ELR (cell line): ENCODE data around the gene PPP1R11.
"Not testable (repeated sequence)": the region's sequence is repeated elsewhere in the genome, so short reads cannot be mapped to it uniquely, and the experiment has no call there.

Experiments used
- DNase-seq: peaks from one replicate; pipeline ENCODE4 v3.0.0-alpha.2; 2015; ENCODE audit warnings: low read depth

Gene PPP1R11

DNA sequence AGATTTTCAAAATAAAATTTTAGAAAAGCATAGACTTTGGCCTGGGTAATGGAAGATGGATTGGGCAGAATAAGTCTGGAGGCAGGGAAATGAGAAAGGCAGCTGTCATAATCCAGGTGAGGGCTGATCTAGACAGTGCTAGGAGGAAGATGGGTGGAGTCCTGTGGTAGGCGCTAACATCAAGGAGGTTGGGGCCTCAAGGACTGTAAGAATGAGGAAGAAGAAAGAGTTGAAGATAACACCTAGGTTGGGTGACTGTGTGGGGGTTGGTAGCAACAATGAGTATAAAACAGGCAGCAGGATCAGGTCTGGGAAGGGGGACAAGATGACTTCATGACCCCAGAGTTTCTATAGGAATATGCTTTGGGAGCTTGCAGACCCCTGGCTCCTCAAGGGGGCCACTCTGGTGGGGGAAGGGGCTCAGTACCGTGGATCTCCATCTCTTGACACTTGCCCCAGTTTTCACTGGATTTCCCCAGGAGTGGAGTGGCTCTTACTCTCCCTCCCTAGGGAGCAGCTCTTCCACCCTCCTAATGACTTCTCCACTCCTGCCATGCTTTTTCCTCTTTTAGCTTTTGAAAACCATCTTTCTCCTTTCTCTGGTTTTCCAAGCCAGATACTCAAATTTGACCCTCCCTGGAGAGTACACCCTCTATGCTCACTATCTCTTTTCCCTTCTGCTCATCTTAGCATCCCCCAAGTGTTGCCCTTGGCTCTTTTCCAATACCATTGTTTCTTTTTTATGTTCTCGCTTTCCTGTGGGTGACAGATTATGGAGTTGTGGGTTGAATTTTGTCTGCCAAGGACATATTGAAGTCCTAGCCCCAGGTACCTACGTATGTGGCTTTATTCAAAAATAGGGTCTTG, 31.1 kb downstream of the PPP1R11 start:
- DNase-seq = no peak

DNA sequence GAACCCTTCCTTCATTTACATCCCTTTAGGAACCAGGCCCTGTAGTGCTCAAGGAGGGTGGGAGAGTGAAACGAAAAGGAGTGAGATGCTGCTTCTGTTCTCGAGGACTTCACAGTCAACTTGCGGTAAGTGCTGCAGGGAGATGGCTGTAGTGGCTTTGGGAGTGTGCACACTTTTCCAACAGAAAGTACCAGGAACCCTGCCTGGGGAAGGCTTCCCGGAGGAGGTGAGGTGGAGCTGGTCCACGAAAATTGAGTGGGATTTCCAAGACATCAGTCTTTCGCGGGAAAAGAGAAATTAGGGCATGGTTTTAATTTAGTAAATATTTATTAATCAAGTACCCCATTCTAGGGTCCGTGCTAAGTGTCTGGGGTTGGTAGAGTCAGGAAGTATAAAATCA, 33.2 kb downstream of the PPP1R11 start:
- no peak for DNase-seq

DNA sequence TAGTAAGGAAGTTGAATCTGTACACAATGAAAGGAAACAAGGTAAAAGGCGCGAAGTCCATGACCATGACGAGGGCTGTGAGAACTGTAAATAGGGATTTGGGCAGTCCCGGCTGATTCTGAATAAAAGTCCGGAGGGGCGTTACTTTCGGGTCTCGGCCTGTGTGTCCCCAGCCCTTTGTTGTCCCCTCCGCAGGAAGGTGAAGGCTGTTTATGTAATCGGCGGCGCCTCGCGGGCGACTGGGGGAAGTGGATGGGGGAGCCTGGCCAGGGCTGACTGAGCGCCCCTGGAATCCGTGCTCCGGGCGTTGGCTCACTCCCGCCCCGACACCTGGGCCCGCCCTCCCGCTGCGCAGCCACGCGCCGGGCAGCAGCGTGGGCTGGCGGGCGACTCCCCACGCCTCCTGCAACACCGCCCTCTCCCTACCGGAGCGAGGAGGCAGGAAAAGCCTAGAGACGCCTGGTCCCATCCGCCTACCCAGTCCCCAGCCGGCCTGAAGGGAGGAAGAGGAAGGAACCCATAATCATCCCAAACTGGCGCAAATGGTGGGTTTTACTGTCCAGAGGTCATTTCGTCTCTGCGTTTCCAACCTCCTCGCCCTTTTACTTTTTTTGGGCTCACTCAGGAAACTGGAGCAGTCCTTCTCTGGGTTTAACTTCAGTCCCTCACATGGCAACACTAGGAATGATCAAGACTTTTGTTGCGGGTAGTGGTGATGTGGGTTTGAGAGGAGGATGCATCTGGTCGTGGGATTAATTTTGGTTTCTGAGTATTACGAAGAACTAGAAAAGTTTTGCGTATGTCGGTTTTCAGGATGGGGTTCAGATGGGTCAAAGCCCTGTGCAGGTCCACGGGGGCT, 33.8 kb downstream of the PPP1R11 start:
- peak; percentile 42 for DNase-seq

DNA sequence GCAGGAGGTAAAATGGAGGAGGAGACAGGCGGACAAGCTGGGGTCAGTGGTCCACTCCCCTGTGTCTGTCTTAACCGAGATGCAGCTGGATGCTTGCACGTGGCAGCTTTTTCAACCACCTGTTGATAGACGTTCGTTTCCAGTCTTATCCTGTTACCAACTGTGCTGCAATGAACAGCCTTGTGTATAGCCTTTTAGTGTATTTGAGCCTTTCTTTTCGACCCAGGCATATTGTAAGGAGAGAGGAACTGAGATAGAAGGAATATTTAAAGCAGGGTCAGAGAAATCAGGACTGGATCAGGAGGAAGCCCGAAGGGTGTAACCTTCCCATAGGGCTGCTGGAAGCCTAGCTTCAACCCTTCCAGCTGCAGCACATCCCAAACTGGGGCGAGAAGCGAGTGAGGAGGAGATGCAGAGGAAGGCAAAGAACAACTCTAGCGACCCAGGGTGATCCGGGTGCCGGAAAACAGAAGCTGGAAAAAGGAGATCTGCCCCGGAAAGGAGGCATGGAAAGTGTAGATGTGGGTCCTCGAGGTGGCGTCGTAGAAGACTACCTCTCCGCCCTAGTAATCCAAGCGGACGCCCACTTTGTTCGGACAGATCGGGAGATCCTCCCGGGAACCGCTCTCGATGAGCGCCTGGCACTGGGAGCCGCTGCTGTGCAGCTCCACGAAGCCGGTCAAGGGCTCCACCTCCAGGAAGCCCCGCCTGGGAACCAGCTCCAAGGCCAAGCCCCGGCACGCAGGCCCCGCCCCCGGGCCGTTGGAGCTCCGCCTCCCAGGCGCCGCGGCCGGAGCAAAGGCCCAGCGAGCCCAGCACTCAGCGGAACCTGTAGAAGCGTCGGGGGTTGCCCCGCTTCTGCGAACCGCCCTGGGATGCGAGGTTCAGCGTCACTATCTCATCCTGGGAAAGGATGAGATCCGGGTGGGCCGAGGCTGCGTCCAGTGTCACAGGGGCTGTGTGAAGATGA, 34.7 kb downstream of the PPP1R11 start:
- peak; percentile 91 for DNase-seq

DNA sequence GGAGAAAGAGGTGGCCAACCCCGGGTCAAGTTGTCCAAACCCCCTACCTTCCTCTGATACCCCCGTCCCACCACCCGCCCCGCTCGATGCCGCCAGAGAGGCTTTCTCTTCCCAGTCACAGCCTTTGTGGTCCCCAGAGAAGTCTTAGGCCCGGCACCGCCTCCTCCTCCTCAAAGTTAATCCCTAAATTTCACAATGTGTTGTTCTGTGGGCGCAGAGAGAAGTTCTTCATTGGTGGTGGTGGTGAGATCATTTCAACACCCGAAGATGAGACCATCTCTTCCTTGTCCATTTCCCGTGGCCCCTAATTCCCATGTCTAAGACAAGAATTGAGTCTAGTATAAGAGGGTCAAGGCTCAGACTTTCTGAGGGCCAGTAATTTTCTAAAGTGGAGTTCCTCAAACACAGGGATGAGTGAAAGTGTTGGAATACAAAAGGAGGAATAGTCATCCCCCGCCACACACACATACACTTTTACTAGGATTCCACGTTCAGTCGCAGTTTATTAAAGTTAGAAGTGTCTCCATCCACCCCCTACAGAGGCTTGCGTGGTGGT, 35.5 kb downstream of the PPP1R11 start:
- DNase-seq = no peak

DNA sequence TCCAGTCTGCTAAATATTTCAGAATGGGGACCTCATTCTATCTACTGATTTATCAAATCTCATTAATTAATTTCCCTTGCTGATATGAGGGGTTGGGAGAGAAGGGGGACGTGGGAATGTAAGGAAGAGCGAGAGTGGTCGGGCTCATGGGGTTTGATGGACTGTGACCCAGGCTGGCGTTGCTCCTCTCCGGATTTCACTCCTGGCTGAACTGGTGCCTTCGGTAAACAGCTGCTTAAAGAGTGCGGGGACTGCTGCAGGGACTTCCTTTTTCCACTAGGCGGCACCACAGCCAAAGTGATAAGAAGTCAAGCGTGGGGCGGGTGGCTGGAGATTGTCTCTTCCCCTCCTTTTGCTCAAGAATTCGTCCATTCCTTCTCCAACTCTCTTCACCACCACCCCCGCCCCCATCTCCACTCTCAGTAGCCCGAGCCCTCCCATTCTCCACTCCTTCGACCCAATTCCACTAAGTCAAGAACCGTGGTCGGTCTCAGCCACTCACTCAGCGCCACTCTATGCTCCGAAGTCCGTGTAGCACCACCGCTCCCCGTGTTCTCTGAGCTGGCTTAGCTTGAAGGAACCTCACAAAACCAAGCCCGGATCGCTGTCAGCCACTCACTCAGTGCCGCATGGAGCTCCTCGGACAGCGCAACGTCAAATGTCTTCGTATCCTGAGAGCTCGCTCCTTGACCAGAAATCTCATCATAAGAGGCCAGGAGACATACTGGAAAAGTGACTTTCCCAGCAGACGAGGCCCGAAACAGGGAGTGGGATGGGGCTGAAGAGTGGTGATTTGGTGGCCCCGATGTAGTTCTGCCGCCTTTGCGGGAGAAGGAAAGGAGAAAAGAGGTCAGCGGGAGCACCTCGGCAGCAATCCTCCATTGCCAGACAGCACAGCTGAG, 36.2 kb downstream of the PPP1R11 start:
- peak; percentile 90 for DNase-seq

DNA sequence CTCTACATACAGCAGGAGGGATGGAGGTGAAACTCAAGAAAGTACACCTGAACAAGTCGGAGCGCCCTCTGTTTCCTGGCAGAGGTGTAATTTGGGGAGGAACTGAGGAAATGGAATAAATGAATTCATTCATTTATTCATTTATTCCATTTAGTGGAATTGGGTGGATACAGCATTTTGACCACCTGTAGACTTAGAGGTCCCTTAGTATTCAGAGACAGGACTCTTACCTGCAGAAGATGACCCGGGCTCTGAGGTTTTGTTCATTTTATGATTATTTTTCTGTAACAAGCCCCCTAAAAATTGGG, 36.8 kb downstream of the PPP1R11 start:
- no peak for DNase-seq

DNA sequence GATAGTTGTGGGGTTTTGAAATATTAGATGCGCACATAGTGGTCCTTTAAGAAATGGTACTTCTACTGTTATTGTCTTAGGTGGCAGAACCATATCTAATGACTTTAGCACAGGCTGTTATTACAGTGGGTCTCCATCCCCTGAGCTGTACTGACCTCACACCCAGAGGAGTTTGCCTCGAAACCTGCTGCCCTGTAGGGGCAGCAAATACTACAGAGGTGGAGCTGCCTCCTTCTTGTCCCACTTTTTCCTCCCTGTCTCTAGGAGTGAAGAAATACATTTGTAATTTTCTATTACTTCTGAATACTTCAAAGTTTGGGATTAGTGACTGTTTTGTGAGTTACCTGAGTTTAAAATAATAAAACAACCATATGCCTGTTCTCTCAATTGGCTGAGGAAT, 37.7 kb downstream of the PPP1R11 start:
- DNase-seq = no peak

DNA sequence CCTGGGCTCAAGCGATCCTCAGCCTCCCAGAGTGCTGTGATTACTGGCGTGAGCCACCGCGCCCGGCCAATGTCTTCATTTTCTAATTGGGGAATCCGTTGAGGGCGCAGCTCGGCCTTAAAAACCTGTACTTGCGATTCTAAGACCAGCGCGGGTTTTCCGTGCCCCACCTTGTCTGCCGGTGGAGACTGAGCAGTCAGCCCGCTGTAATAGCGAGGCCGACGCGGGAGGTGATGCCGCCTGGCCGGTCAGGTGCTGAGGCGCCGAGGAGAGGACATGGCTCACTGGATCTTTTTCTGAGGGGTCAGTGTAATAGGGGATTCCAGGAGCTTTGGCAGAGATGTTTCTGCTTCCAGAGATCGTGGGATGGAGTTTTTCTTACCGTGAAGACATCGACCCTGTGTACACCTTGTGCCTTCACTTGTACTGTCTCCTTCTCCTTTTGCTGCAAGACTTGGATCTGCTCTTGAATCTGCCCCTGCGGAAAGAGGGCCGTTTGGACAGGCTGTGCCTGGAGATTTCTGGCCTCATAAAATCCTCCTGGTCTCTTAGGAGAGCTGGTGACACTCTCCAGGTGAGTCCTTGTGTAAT, 44.4 kb downstream of the PPP1R11 start:
- no peak for DNase-seq

DNA sequence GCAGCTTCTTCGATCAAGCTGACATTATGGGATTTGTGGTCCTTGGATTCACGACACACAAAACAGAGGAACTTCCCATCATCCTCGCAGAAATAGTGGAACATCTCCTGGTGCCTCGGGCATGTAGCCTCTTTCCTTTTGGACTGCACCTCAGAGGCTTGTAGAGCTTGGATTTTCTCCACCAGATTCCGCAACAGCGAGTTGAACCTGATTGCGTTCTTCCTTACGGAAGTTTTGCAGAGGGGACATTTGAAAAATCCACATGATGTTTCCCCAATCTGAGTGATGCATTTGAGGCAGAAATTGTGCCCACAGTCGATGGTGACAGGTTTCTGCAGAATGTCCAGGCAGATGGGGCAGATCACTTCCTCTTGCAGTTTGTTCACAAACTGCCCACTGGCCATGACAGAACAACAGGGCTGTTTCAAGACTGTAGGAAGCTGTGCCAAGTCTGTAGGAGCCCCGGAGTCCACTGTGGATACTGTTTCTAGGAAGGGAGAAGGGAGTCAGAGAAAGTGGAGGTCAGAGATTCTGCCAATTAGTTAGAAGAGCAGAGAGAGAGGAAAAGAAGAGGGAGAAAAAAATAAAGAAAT, 45.5 kb downstream of the PPP1R11 start:
- no peak for DNase-seq

DNA sequence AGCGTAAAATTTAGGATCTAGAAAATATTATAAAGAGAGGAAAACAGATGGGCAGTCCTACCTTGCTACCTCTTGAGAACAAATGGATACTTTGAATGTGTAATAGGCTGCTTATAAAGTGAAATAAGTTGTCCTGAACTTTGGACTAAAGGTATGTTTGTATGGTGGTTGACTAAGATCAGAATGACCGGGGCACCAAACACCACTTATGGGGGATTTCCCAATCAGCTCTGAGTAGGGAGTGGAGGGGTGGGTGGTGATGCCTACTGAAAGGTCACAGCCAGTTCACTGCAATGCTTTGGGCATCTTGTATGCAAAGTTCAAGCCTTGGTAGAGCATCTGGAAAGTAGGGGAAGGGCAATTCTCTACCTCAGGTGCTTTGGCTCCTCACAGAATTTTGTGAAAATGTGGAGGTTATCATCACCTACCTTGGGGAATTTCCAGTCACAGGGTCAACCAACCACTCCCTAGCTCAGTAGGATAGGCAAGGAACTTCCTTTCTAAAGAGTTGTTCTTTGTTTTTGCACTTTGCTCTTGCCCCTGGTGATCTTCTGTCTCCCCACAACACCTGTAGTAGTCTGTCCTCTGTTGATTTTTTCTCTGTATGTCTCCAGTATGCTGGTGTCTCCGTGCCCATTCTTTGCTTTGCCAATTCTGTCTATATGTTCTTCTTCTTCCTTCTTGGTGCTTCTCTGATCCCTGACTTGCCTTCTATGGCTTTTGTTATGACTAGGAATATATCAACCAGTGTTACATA, 46.2 kb downstream of the PPP1R11 start, which contains the start of gene TRIM31:
TSS of gene TRIM31 (minus strand) at position 88 of the 757 bp plus-strand sequence. CDS start 285 bp downstream, outside the sequence.
- DNase-seq = no peak

DNA sequence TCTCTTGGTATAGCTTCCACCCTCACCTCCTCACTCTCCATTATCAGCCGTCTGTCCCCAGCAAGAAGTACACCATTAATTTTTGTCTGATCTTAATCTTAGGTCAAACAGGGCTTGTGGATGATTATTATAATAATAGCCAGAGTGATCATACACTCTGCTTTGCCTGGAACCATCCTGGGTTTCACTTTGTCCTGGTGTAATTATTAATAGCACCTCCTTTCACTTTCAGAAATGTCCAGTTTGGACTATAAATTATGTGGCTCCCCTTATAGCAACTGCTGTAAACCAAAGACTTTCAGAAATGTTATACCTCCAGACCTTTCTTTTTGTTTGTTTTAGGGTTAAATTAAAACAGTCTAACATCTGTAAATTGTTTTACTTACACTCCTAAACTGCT, 46.8 kb downstream of the PPP1R11 start:
- DNase-seq = no peak

DNA sequence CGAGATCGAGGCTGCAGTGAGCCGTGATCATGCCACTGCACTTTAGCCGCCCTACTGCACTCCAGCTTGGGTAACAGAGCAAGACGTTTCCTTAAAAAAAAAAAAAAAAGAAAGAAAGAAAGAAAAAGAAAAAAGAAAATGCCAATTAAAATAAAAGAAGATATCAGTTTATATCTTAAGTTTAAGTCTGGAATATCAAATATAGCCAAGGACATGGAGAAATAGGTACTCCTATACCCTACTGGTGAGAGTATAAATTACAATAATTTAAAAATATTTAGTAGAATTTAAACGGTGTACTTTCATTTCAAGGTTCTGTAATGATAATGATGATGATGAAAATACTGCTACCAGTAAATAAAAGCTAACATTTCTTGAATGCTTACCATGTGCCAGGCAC, 49.7 kb downstream of the PPP1R11 start:
- DNase-seq = no peak

DNA sequence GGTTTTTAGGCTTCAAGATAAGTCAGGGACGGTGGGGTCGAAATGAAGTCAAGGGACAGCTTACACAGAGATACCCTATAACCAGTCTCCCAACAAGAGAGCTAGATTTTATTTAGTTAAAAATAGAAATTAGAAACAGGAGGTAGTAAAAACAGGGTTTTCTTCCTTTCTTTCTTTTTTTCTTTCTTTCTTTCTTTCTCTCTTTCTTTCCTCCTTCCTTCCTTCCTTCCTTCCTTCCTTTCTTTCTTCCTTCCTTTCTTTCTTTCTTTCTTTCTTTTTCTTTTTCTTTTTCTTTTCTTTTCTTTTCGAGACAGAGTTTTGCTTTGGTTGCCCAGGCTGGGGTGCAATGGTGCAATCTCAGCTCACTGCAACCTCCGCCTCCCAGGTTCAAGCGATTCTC, 51.7 kb downstream of the PPP1R11 start:
- DNase-seq = not testable (repeated sequence)
